Measurements from ENCODE around the gene WDR83.
A peak's percentile ranks its signal among the peaks of the same experiment; 100 is the strongest.

WDR83 gene

DNA sequence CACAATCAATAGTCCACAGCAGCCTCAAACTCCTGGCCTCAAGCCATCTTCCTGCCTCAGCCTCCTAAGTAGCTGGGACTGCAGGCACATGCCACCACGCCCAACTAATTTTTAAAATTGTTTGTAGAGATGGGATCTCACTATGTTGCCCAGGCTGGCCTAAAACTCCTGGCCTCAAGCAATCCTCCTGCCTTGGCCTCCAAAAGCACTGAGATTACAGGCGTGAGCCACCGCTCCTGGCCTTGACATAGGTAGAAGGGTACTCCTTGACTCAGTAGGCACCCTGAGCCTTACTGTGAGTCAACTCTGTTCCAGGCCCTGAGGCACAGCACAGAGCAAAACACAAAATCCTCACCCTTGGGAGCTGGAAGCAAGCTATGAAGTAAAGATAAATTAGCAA, 49.3 kb downstream of the WDR83 start:
- Histone ChIP-seq H3K4me3 (no peak overlapping the region), H3K27ac (no peak overlapping the region)
- TF ChIP-seq, protein P1, sequence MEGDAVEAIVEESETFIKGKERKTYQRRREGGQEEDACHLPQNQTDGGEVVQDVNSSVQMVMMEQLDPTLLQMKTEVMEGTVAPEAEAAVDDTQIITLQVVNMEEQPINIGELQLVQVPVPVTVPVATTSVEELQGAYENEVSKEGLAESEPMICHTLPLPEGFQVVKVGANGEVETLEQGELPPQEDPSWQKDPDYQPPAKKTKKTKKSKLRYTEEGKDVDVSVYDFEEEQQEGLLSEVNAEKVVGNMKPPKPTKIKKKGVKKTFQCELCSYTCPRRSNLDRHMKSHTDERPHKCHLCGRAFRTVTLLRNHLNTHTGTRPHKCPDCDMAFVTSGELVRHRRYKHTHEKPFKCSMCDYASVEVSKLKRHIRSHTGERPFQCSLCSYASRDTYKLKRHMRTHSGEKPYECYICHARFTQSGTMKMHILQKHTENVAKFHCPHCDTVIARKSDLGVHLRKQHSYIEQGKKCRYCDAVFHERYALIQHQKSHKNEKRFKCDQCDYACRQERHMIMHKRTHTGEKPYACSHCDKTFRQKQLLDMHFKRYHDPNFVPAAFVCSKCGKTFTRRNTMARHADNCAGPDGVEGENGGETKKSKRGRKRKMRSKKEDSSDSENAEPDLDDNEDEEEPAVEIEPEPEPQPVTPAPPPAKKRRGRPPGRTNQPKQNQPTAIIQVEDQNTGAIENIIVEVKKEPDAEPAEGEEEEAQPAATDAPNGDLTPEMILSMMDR (IDR thresholded peaks at IDR 0.05), result no peak
- DNase-seq (ENCODE audit: low spot score), result no peak

DNA sequence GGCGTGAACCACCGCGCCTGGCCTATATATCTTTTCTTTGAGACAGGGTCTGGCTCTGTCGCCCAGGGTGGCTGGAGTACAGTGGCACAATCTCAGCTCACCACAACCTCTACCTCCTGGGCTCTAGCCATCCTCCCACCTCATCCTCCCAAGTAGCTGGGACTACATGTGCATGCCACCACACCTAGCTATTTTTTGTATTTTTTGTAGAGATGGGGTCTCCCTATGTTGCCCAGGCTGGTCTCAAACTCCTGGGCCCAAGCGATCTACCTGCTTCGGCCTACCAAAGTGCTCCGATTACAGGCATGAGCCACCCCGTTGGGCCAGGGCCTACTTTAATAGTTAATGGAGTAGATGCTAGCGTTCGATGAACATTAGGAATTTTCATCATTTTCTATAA, 53.7 kb downstream of the WDR83 start:
- TF ChIP-seq, protein P1 (IDR thresholded peaks at IDR 0.05), result no peak
- no peak for DNase-seq (ENCODE audit: low spot score)
- Histone ChIP-seq H3K27ac (peak overlapping the region; percentile 95 to 98), H3K4me3 (peak overlapping the region; percentile 91)

DNA sequence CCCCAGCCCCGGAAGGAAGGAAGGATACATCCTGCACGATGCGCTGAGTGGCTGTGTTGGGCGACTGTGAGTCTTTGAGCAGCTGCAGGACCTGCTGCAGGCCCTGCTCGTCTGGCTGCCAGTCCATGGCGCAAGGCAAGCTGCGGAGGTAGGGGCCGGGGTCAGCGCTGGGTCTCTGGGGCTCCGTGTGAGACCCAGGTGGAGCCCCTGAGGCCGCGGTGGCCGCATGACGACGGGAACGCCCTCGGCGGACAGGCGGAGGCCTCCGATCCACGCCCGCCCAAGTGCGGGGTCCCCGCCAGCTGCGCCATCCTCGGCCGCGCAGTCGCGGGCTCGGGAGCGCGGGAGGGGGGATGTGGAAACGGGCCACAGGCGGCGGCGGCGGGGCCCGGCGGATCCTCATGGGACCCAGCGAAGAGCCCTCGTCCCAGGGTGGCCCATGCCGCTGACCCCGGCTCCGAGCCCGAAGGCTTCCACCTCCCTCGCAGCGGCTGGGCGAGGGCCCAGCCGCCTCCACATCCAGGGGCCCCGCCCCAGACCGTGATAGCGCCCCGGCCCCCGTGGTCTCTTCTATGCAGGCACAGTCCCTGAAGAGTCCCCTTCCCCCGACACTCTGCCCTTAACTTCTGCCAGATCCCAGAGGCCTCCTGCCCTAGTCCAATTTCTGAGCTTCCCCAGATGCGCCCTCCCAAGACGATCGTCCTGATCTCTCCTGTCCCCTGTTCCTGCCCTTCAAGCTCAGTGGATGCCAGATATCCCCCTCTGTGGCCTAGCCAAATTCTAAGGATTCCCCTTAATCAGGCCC, 54.4 kb downstream of the WDR83 start:
- TF ChIP-seq, protein P1 (IDR thresholded peaks at IDR 0.05), result no peak
- peak overlapping the region; percentile 95 to 98 for H3K27ac ChIP-seq
- peak overlapping the region; percentile 91 for H3K4me3 ChIP-seq
- no peak for DNase-seq (ENCODE audit: low spot score)

DNA sequence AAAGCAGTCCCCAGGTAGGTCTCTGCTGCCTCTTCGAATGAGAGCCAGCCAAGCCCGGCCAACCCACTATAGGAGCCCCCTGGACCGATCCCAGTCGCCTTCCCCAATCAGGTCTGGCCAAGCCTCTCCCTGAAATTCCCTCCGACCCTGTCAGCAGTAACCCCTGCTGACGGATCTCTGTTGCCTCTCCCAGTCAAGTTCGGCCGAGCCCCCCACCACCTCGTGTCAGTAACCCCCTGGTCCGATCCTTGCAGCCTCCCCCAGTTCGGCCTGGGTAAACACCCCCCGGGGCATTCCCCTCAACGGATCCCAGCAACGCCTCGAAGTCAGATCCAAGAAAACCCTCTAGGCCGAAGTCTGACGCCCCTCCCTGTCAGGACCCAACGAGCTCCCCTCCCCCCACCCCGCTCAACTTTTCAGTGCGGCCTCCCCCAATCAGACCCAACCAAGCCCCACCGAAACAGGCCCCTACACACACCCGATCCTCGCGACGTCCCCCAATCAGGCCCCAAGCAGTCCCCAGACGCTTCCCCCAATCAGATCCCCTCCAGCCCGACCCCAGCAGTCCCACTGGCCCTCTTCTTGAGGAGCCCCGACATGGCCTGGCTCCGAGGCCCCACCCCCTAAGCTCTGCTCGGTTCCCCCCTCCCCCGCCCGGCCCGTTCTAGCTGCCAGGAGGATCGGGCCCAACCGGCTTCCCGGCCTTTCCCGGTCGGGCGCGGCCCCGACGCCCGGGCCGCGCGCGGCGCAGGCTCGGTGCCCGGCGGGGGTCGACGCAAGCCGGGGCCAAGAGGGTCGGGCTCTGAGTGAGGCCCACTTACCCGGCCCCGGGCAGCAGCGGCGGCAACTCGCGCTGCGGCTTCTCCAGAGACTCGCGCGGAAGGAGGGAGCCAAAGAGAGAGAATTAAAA, 55.3 kb downstream of the WDR83 start:
- TF ChIP-seq, protein P1 (IDR thresholded peaks at IDR 0.05), result no peak
- Histone ChIP-seq H3K4me3 (peak overlapping the region; percentile 91), H3K27ac (peak overlapping the region; percentile 95 to 98)
- peak; percentile 90 for DNase-seq (ENCODE audit: low spot score)

DNA sequence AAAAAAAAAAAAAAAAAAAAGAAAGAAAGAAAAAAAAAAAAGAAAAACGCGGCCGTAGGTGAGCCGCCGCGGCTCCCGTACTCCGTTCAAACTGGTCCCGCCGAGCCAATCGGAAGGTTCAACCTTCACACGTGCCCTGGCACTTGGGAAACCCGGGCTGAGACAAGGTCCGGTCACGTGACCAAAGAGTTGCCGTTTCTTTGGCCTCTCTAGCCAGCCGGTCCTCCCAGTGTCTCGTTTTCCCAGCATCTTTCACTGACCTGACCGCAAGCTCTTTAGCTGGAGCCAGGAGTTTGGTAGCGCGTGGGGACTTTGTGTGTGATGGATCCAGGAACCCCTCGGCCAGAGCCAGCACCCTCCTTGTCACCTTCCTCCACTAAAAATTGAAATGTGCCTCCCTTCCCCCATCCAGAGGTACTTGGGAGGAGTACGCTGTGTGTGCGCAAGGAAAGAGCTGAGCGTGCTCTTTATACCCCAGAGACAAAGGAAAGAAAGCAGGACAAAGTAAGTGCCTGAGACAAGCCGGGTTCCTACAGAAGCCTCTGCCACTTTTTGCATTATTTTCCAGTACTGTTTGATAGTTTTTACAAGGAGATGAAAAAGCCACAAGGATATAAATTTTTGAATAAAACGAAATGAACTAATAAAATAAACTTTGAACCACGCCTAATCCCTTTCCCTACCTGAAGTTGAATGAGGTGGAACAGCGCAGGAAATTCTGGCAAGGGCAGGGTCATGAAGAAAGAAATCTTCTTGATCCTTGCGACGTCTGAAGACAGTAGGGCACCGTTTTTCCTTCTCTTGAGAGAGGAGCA, 56.2 kb downstream of the WDR83 start:
- peak overlapping the region; percentile 91 for H3K4me3 ChIP-seq
- TF ChIP-seq, protein P1 (IDR thresholded peaks at IDR 0.05), result no peak
- peak overlapping the region; percentile 95 to 98 for H3K27ac ChIP-seq
- DNase-seq (ENCODE audit: low spot score), result peak; percentile 98

DNA sequence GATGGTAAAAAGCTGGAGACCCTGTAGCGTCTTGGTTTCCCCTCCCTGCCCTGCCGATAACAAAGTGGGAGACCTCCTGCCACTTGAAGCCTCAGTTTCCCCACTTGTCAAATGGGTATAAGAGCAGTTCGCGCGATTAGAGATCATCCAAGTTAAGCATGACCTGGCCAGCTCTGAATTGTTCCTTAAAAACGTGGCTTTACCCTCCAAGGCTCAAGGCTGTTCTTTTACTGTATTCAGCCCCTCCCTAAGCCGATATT, 56.7 kb downstream of the WDR83 start:
- Histone ChIP-seq H3K27ac (peak overlapping the region; percentile 82 to 95), H3K4me3 (peak overlapping the region; percentile 91)
- TF ChIP-seq, protein P1 (IDR thresholded peaks at IDR 0.05), result no peak
- DNase-seq (ENCODE audit: low spot score), result no peak

Measured in coronary artery (tissue), 2 donors.